ENCODE measurements around the gene ELF3. TPM values are rescaled to one million over a fixed set of nuclear protein-coding genes. Genes with fewer than 3 reads are reported as not detected.

The ELF3 gene
- total and polyA plus RNA-seq, 2 of the 4 experiments (the other 2 are of a cell fraction) = under 0.01 to 0.38 TPM

DNA sequence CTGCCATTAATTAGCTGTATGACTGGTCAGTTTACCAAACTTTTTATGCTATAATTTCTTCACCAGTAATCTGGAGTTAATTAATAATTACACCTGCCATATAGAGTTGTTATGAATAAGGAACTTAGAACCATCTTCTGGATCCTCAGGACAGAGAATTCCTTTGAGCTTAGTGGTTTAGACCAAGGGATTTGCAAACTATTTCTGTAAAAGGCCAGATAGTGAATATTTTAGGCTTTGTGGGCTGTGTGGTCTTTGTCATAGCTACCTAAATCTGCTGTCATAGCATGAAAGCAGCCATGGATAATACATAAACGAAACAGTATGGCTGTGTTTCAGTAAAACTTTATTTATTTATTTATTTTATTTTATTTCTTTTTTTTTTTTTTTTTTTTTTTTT, 46.1 kb upstream of the ELF3 start:
- intact Hi-C loops (cut with micrococcal nuclease) (no loop called here), in situ Hi-C loops (cut with MboI; ENCODE audit: low sequenced_read_pairs) (loop anchor here (25.0 kb wide), 1 partner anchor 427 kb away; the partner anchor contains the start of gene NAV1), dilution Hi-C loops (cut with HindIII; ENCODE audit: low sequenced_read_pairs, unreplicated experiment) (no loop called here)
- H4K8ac ChIP-seq (ENCODE audit: low read depth in 2 of 2, low read length in 2 of 2) = no peak overlapping the region
- peaks cover 47% of the 10 kb centered on the region for H3K36me3 ChIP-seq (ENCODE audit: control insufficient read depth, insufficient read depth, low read length)
- CTCF ChIA-PET = interaction anchor here (3.0 kb wide), 1 partner anchor 68 kb away, joined by 12 read pairs; no protein-coding TSS in a partner anchor
- no peak overlapping the region for H4K5ac ChIP-seq (ENCODE audit: low read depth, low read length)
- H3K18ac ChIP-seq (ENCODE audit: low read depth, low read length) = no peak overlapping the region
- no peaks in the 10 kb centered on the region for H4K20me1 ChIP-seq (ENCODE audit: insufficient read depth, low read length)
- H3K4me1 ChIP-seq (ENCODE audit: control insufficient read depth, insufficient read depth, low read length) = no peaks in the 10 kb centered on the region
- no peak overlapping the region for H3K23ac ChIP-seq (ENCODE audit: low read depth, low read length)
- H3K9me1 ChIP-seq (ENCODE audit: insufficient read depth, low read length) = no peaks in the 10 kb centered on the region
- H4K91ac ChIP-seq (ENCODE audit: insufficient read depth, low read depth, low read length) = no peak overlapping the region
- peaks cover 12 to 42% of the 10 kb centered on the region in 2 experiments for H3K79me1 ChIP-seq (ENCODE audit: low read depth in 1 of 2, low read length in 2 of 2)
- no peak overlapping the region for H3K27ac ChIP-seq (ENCODE audit: insufficient read depth, low read length)
- TF ChIP-seq RAD21 (IDR thresholded peaks at IDR 0.05; ENCODE audit: low read length) = no peak
- no peak for TF ChIP-seq MAZ (IDR thresholded peaks at IDR 0.05; ENCODE audit: borderline replicate concordance, low read depth, low read length)
- TF ChIP-seq USF2 (IDR thresholded peaks at IDR 0.05; ENCODE audit: low read depth, low read length) = no peak
- TF ChIP-seq ELK1 (IDR thresholded peaks at IDR 0.05; ENCODE audit: borderline replicate concordance, low read depth, low read length) = no peak
- TF ChIP-seq CEBPB (IDR thresholded peaks at IDR 0.05; ENCODE audit: low read depth, low read length) = no peak
- no peak for TF ChIP-seq BHLHE40 (IDR thresholded peaks at IDR 0.05; ENCODE audit: low read depth, low read length)
- no peak for TF ChIP-seq RFX5 (IDR thresholded peaks at IDR 0.05; ENCODE audit: low read depth, low read length)
- no peak for TF ChIP-seq NFE2L2 (IDR thresholded peaks at IDR 0.05; ENCODE audit: low read depth, low read length)
- no TSS peak for BruUV-seq (replicated peaks)
- no peak overlapping the region for H3K9ac ChIP-seq (ENCODE audit: low read depth, low read length)
- no peak overlapping the region for H3K14ac ChIP-seq (replicated peaks; ENCODE audit: low read depth, low read length)
- H2BK20ac ChIP-seq (ENCODE audit: low read depth, low read length) = no peak overlapping the region
- H3K4ac ChIP-seq (ENCODE audit: low read depth, low read length) = no peak overlapping the region
- no peak overlapping the region for H2AK9ac ChIP-seq (replicated peaks; ENCODE audit: low read depth, low read length, poor library complexity)
- ATAC-seq (ENCODE audit: low read depth) (peak; percentile 87), DNase-seq (peak; percentile 80)
- WGBS, 2 experiments (ENCODE audit: extremely low coverage in 2 of 2, insufficient read length in 1 of 2) = no CpG with 5 or more reads among the region's 1 CpG
- H2AFZ ChIP-seq (replicated peaks; ENCODE audit: low read length, poor library complexity) = no peak overlapping the region
- no peak overlapping the region for H2AK5ac ChIP-seq (ENCODE audit: low read depth, low read length)
- no peak overlapping the region for H3K4me2 ChIP-seq (ENCODE audit: low read depth, low read length)
- H2BK120ac ChIP-seq (ENCODE audit: low read depth, low read length) = no peak overlapping the region
- no peaks in the 10 kb centered on the region for H3K27me3 ChIP-seq (ENCODE audit: control insufficient read depth, insufficient read depth, low read length)
- H3K4me3 ChIP-seq (ENCODE audit: insufficient read depth, low read depth, low read length) = no peak overlapping the region
- H3K56ac ChIP-seq (ENCODE audit: extremely low read depth, insufficient read depth, low read length) = no peak overlapping the region
- H2BK15ac ChIP-seq (ENCODE audit: low read depth, low read length) = no peak overlapping the region
- H2BK5ac ChIP-seq (ENCODE audit: low read depth, low read length, poor library complexity, severe bottlenecking) = no peak overlapping the region
- POLR2A ChIA-PET (ENCODE audit: unreplicated experiment) = no interaction called here
- H3K9me3 ChIP-seq (ENCODE audit: control insufficient read depth, insufficient read depth, low read length) = no peaks in the 10 kb centered on the region
